Measurements from ENCODE around the gene OTUD3. TPM values are rescaled to one million over a fixed set of nuclear protein-coding genes. Genes with fewer than 3 reads are reported as not detected.
"Not testable (repeated sequence)": the region's sequence is repeated elsewhere in the genome, so short reads cannot be mapped to it uniquely, and the experiment has no call there.

The OTUD3 gene
- polyA plus RNA-seq, 1 donor from 2014 or later, result 2.9 TPM

GRCh38 chr1:19861034-19861433, 21.2 kb upstream of the OTUD3 start:
- Mint-ChIP-seq H3K27ac (no peak overlapping the region), H3K4me1 (no peaks in the 10 kb centered on the region), H3K9me3 (peaks cover 4 to 13% (median 4%) of the 10 kb centered on the region in 3 donors), H3K36me3 (peaks cover 4% of the 10 kb centered on the region), H3K27me3 (peaks cover 17% of the 10 kb centered on the region), H3K4me3 (no peak overlapping the region)

DNA sequence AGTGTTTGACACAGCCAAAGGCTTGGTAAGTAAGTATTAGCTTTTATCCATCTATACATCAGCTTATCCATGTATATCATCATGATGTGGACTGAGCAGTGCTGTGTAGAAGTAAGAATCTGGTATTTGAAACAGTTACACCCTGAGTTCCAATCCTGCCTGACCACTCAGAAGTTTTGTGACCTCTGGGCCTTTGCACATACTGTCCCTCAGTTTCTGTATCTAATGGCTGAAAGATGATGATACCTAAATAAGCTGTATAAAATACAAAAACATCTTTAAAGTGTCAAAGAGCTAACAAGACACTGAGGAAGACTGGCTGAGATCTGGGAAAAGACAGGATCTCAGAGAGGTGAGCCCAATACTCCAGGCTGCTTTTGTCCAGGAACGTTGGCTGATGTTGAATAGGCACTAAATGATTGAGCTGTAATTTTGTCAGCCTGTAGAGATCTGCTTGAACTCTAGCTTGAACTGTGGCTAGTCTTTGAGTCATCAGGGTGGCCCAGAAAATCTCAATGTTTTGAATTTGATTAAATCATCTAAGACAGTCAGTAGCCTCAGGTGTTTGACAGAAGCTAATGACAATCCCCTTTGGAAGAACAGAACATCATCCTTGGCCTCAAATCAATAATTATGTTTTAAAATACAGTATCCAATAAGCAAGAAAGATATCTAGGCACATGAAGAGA, 20.2 kb upstream of the OTUD3 start:
- no peak overlapping the region for H3K4me3 Mint-ChIP-seq
- no peaks in the 10 kb centered on the region for H3K4me1 Mint-ChIP-seq
- peaks cover 17% of the 10 kb centered on the region for H3K27me3 Mint-ChIP-seq
- peaks cover 4 to 13% (median 5%) of the 10 kb centered on the region in 3 donors for H3K9me3 Mint-ChIP-seq
- H3K27ac Mint-ChIP-seq, result no peak overlapping the region
- H3K36me3 Mint-ChIP-seq, result peaks cover 4% of the 10 kb centered on the region

- H3K4me3 Mint-ChIP-seq, result no peak overlapping the region
- no peaks in the 10 kb centered on the region for H3K4me1 Mint-ChIP-seq
- H3K9me3 Mint-ChIP-seq, result peaks cover 4 to 13% (median 5%) of the 10 kb centered on the region in 3 donors
- H3K36me3 Mint-ChIP-seq, result peaks cover 4% of the 10 kb centered on the region
- H3K27ac Mint-ChIP-seq, result no peak overlapping the region
- H3K27me3 Mint-ChIP-seq, result peaks cover 20% of the 10 kb centered on the region
These were observed 19.3 kb upstream of the OTUD3 start for GRCh38 chr1:19862944-19863343.

GRCh38 chr1:19864570-19865160, 17.5 kb upstream of the OTUD3 start:
- H3K27me3 Mint-ChIP-seq, result peaks cover 21% of the 10 kb centered on the region
- no peak overlapping the region for H3K4me3 Mint-ChIP-seq
- no peak overlapping the region for H3K27ac Mint-ChIP-seq
- H3K36me3 Mint-ChIP-seq, result peaks cover 4% of the 10 kb centered on the region
- no peaks in the 10 kb centered on the region for H3K4me1 Mint-ChIP-seq
- H3K9me3 Mint-ChIP-seq, result peaks cover 4 to 13% (median 5%) of the 10 kb centered on the region in 3 donors

DNA sequence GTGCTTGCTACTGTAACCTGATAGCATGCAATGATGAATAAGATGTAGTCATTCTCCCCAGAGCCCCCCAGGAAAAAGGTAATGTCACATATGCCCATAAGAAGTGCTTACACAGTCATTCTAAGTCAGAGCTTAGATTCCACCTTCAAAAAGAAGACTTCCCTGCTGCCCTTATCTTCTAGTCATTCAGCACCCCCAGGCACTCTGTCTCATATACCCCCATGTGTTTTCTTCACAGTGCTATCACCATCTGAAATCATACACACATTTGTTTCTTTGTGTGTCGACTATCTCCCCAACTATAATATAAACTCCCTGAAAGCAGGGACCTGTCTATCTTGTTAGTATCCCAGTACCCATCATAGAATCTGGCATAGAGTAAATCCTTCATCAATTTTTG, 16.2 kb upstream of the OTUD3 start:
- no peak overlapping the region for H3K27ac Mint-ChIP-seq
- no peaks in the 10 kb centered on the region for H3K4me1 Mint-ChIP-seq
- H3K27me3 Mint-ChIP-seq, result peaks cover 21% of the 10 kb centered on the region
- no peak overlapping the region for H3K4me3 Mint-ChIP-seq
- H3K36me3 Mint-ChIP-seq, result peaks cover 4% of the 10 kb centered on the region
- H3K9me3 Mint-ChIP-seq, result peaks cover 4 to 13% (median 5%) of the 10 kb centered on the region in 3 donors

DNA sequence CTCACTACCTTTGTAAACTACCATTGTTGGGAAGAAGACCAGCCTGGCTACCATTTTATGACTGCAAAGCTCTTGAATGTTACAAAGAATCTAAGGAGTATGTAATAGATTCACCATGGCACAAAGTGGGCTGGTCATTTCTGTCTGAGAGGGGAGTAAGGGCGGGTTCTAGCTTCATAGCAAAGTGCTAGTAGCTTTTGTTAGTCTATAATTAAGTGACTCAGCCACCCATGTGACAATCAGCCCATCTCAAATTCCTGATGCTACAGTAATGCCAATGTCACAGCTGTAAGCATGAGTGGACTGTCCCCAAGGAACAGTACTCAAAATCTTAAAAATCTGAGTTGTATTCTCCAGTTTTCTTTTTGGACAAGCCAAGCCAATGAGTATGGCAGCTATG, 15.4 kb upstream of the OTUD3 start:
- Mint-ChIP-seq H3K27me3 (peaks cover 21% of the 10 kb centered on the region), H3K36me3 (peaks cover 4% of the 10 kb centered on the region), H3K4me3 (no peak overlapping the region), H3K27ac (no peak overlapping the region), H3K9me3 (peaks cover 4 to 13% (median 5%) of the 10 kb centered on the region in 3 donors), H3K4me1 (no peaks in the 10 kb centered on the region)

GRCh38 chr1:19868575-19868974, 13.6 kb upstream of the OTUD3 start:
- not testable (repeated sequence) for H3K9me3 Mint-ChIP-seq, H3K27ac Mint-ChIP-seq, H3K36me3 Mint-ChIP-seq, H3K4me3 Mint-ChIP-seq, H3K4me1 Mint-ChIP-seq
- peaks cover 24% of the 10 kb centered on the region for H3K27me3 Mint-ChIP-seq

- not testable (repeated sequence) for H3K9me3 Mint-ChIP-seq, H3K4me3 Mint-ChIP-seq, H3K27ac Mint-ChIP-seq, H3K4me1 Mint-ChIP-seq, H3K36me3 Mint-ChIP-seq
- H3K27me3 Mint-ChIP-seq, result peaks cover 20% of the 10 kb centered on the region
These were observed 12.7 kb upstream of the OTUD3 start for GRCh38 chr1:19869453-19869852.

DNA sequence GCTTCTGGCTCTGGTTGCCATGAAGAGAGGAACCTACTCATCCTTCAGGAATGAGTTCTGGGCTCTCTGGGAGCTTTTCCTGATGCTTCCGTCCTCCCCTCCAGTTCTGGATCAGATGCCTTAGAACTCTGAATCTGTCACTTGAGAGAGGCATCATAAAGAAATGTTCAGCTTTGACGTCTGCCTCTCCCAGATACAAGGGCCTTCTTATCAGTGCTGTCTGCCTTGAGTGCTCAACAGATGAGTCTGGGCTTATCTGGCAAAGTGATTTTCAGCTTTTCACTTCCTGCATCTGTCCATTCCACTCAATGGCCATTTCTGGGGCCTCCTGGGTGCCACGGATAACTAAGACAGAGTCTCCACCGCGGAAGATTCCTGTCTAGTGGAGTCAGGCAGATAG, 12.3 kb upstream of the OTUD3 start:
- Mint-ChIP-seq H3K4me1 (peaks cover 0 to 3% (median 0%) of the 10 kb centered on the region in 3 donors), H3K27ac (no peak overlapping the region), H3K36me3 (no peaks in the 10 kb centered on the region), H3K27me3 (peaks cover 20% of the 10 kb centered on the region), H3K4me3 (no peak overlapping the region), H3K9me3 (peaks cover 0 to 2% (median 2%) of the 10 kb centered on the region in 3 donors)

DNA sequence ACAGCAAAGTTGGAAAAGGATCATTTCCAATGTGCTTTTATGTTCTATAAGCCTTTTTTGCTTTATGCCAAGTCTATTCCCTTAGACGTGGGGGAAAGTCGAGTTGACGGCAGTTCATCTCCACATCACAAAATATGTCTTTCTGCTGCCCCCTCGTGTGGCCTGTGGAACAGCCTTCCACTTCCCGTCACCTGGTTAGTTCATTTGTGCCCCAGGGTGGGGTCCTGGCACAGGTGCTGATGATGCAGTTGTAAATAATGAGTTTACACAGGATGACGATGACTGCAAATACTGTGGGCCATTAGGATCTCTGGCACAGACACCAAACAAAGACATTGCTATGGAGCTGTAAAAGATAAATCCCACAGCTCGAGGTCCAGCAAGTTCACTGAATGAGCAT, 10.0 kb upstream of the OTUD3 start:
- H3K27me3 Mint-ChIP-seq, result peaks cover 22% of the 10 kb centered on the region
- H3K4me3 Mint-ChIP-seq, result no peak overlapping the region
- H3K4me1 Mint-ChIP-seq, result peaks cover 0 to 3% (median 0%) of the 10 kb centered on the region in 3 donors
- H3K36me3 Mint-ChIP-seq, result no peaks in the 10 kb centered on the region
- H3K27ac Mint-ChIP-seq, result no peak overlapping the region
- H3K9me3 Mint-ChIP-seq, result peaks cover 0 to 2% (median 0%) of the 10 kb centered on the region in 3 donors

- H3K4me1 Mint-ChIP-seq, result peaks cover 2 to 6% (median 5%) of the 10 kb centered on the region in 3 donors
- no peak overlapping the region for H3K4me3 Mint-ChIP-seq
- H3K36me3 Mint-ChIP-seq, result no peaks in the 10 kb centered on the region
- H3K9me3 Mint-ChIP-seq, result peaks cover 0 to 4% (median 0%) of the 10 kb centered on the region in 3 donors
- H3K27me3 Mint-ChIP-seq, result peaks cover 9% of the 10 kb centered on the region
- no peak overlapping the region for H3K27ac Mint-ChIP-seq
These were observed 4.9 kb upstream of the OTUD3 start for GRCh38 chr1:19877181-19877750.

DNA sequence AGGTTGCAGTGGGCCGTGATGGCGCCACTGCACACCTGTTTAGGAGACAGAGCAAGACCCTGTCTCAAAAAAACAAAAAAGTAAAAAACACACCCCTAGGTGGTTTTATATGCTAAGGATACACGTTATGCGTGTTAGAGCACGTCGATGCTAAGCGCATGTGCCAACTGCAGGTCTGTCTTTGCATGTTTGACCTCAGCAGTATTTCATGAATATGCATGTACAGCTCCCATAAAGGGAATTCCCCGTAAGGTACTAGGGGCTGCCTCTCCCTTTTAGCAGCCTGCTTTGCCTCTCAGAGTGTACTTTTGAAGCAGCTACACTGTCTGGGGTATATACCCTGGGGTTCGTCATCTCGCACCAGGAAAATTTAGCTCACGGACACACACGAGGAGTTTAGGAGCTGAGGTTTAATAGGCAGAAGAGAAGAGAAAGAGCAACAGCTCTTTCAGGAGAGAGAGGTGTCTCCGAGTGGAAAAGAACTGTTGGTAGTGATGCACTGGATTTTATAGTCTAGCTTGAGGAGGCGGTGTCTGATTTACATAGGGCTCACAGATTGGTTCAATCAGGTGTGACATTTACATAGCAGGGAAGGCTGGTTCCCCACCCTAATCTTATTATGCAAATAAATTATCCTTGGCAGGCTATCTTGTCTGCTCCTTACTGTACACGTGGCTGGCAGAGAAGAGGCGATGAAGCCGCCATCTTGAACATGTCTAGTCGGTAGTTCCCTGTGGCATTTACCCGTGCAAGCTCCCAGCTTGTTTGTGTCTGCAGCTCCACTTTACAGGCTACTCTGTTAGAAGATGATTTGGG, 4.2 kb upstream of the OTUD3 start:
- peaks cover 5 to 7% (median 6%) of the 10 kb centered on the region in 3 donors for H3K4me1 Mint-ChIP-seq
- no peak overlapping the region for H3K4me3 Mint-ChIP-seq
- peaks cover 7% of the 10 kb centered on the region for H3K27me3 Mint-ChIP-seq
- H3K27ac Mint-ChIP-seq, result no peak overlapping the region
- H3K36me3 Mint-ChIP-seq, result no peaks in the 10 kb centered on the region
- peaks cover 0 to 4% (median 0%) of the 10 kb centered on the region in 3 donors for H3K9me3 Mint-ChIP-seq

- H3K4me3 Mint-ChIP-seq, result no peak overlapping the region
- peaks cover 0 to 4% (median 0%) of the 10 kb centered on the region in 3 donors for H3K9me3 Mint-ChIP-seq
- H3K27me3 Mint-ChIP-seq, result peaks cover 7% of the 10 kb centered on the region
- H3K27ac Mint-ChIP-seq, result no peak overlapping the region
- H3K36me3 Mint-ChIP-seq, result no peaks in the 10 kb centered on the region
- H3K4me1 Mint-ChIP-seq, result peaks cover 5 to 13% (median 10%) of the 10 kb centered on the region in 3 donors
These were observed 3.6 kb upstream of the OTUD3 start for GRCh38 chr1:19878637-19878985.

DNA sequence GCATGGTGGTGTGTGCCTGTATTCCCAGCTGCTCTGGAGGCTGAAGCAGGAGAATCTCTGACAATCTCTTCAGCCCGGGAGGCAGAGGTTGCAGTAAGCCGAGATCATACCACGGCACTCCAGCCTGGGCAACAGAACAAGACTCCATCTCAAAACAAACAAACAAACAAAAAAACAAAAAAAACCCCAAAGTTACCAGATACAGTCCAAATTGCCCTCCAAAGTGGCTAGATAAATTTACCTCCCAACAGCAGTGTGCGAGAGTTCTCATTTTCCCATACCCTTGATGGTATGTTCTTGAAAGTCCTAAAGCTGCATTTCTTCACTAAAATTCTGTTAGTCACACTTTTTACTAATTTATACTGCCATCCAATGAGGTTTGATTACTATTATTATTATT, 3.0 kb upstream of the OTUD3 start:
- no peak overlapping the region for H3K27ac Mint-ChIP-seq
- no peak overlapping the region for H3K4me3 Mint-ChIP-seq
- H3K27me3 Mint-ChIP-seq, result peaks cover 7% of the 10 kb centered on the region
- no peaks in the 10 kb centered on the region for H3K36me3 Mint-ChIP-seq
- peaks cover 0 to 4% (median 0%) of the 10 kb centered on the region in 3 donors for H3K9me3 Mint-ChIP-seq
- peaks cover 10 to 16% (median 15%) of the 10 kb centered on the region in 3 donors for H3K4me1 Mint-ChIP-seq

- Mint-ChIP-seq H3K9me3 (peaks cover 0 to 3% (median 0%) of the 10 kb centered on the region in 3 donors), H3K4me3 (no peak overlapping the region), H3K4me1 (peaks cover 14 to 18% (median 15%) of the 10 kb centered on the region in 3 donors), H3K36me3 (no peaks in the 10 kb centered on the region), H3K27me3 (peaks cover 7% of the 10 kb centered on the region), H3K27ac (no peak overlapping the region)
These were observed 2.5 kb upstream of the OTUD3 start for GRCh38 chr1:19879661-19880060.
